Activated CD4-positive, alpha-beta memory T cell treated with anti-CD3 and anti-CD28 coated beads for 36 hours (primary cell): ENCODE results near the gene OCIAD1. TPM values are rescaled to one million over a fixed set of nuclear protein-coding genes. Genes with fewer than 3 reads are reported as not detected.
"Not testable (repeated sequence)": the region's sequence is repeated elsewhere in the genome, so short reads cannot be mapped to it uniquely, and the experiment has no call there.

Experiments used
- CTCF ChIA-PET: fragments of 350-600 bp; sonication (Branson Sonifier 250); formaldehyde crosslinking; loops from one replicate; lab custom pipeline; 2021; ENCODE audit warnings: antibody characterized with exemption, inconsistent platforms; lab: Charles Lee
- POLR2A ChIA-PET: fragments of 350-600 bp; sonication (Branson Sonifier 250); formaldehyde crosslinking; loops from one replicate; lab custom pipeline; 2021; ENCODE audit warnings: antibody characterized with exemption; lab: Charles Lee
- DNase-seq: peaks from one replicate; pipeline ENCODE4 v3.0.0-alpha.2; 2020
- H3K27ac Mint-ChIP-seq: one replicate; pipeline ENCODE4 v1.8.0; 2021; ENCODE audit warnings: mixed read lengths
- H3K27me3 Mint-ChIP-seq: one replicate; pipeline ENCODE4 v1.8.0; 2021; ENCODE audit warnings: mixed read lengths
- H3K36me3 Mint-ChIP-seq: one replicate; pipeline ENCODE4 v1.8.0; 2021; ENCODE audit warnings: mixed read lengths
- H3K4me1 Mint-ChIP-seq: one replicate; pipeline ENCODE4 v1.8.0; 2021; ENCODE audit warnings: low read depth, mixed read lengths
- H3K4me3 Mint-ChIP-seq: one replicate; pipeline ENCODE4 v1.8.0; 2021; ENCODE audit warnings: mild to moderate bottlenecking, mixed read lengths
- H3K9me3 Mint-ChIP-seq: one replicate; pipeline ENCODE4 v1.8.0; 2021; ENCODE audit warnings: mixed read lengths
- intact Hi-C: fragments of 100-400 bp; cut with micrococcal nuclease; formaldehyde crosslinking; loops from one replicate; pipeline ENCODE4 v1.15.1; 2023
- total RNA-seq, 2 experiments: library from RNA; stranded (reverse); gene quantifications; one replicate each; pipeline ENCODE4 v1.2.3, GENCODE V29; 2021

OCIAD1 gene
- total RNA-seq, 2 experiments from 2014 or later: 100 to 107 TPM

DNA sequence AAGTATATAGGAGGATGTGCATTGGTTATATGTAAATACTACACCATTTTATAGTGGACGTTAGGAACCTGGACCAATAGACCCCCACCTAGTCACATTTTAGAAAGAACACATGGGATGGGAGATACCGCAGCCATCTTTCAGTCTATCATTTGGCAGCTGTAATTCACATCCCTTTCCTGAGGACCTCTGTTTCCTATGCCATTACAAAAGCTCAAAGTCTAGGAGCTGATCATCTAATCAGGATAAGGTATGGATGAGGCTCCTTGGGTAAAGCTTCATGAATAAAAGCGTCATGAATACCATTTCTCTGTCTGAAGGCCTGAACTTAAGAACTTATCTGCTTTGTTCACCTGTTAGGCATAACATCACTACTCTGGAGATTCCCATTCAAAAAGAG lies 31.1 kb downstream of the OCIAD1 start:
- DNase-seq: no peak
- POLR2A ChIA-PET: no interaction called here
- H3K4me3 Mint-ChIP-seq: no peak overlapping the region
- intact Hi-C loops: no loop called here
- no peaks in the 10 kb centered on the region for H3K4me1 Mint-ChIP-seq
- no peaks in the 10 kb centered on the region for H3K27me3 Mint-ChIP-seq
- H3K36me3 Mint-ChIP-seq: peaks cover 12% of the 10 kb centered on the region
- no peak overlapping the region for H3K27ac Mint-ChIP-seq
- CTCF ChIA-PET: no interaction called here
- H3K9me3 Mint-ChIP-seq: peaks cover 10% of the 10 kb centered on the region

DNA sequence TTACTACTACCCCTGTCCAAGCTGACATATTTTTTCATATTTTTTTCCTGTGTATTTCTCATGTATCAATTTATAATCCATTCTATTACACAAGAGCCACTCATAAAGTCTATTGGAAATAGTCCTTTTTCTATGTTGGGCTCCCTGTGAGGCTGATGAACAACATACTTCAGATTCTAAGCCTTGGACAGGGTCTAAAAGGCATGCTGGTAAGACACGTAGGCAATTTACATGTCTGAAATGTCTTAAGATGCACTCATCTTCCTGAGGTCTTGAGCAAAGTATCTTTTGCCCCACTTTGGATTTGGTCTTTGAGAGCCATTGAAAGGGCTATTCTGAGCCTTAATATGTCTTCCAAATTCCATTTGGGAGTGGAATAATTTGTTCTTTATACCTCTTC lies 31.8 kb downstream of the OCIAD1 start:
- ChIA-PET CTCF (no interaction called here), POLR2A (no interaction called here)
- H3K4me1 Mint-ChIP-seq: no peaks in the 10 kb centered on the region
- no peak for DNase-seq
- peak overlapping the region; percentile 28 for H3K27ac Mint-ChIP-seq
- H3K9me3 Mint-ChIP-seq: peaks cover 10% of the 10 kb centered on the region
- peaks cover 10% of the 10 kb centered on the region for H3K36me3 Mint-ChIP-seq
- no peaks in the 10 kb centered on the region for H3K27me3 Mint-ChIP-seq
- H3K4me3 Mint-ChIP-seq: no peak overlapping the region
- intact Hi-C loops: no loop called here

DNA sequence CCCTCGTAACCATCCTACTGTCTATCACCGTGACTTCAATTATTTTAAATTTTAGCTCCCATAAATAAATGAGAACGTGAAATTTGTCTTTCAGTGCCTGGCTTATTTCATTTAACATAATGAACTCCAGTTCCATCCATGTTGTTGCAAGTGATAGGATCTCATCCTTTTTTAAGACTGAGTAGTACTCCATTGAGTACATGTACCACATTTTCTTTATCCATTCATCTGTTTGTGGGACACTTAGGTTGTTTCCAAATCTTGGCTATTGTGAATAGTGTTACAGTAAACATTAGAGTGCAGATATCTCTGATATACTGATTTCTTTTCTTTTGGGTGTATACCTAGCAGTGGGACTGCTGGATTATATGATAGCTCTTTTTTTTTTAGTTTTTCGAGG lies 32.8 kb downstream of the OCIAD1 start:
- H3K9me3 Mint-ChIP-seq: peaks cover 10% of the 10 kb centered on the region
- H3K4me3 Mint-ChIP-seq: no peak overlapping the region
- no peak overlapping the region for H3K27ac Mint-ChIP-seq
- POLR2A ChIA-PET: no interaction called here
- no peak for DNase-seq
- H3K27me3 Mint-ChIP-seq: no peaks in the 10 kb centered on the region
- H3K36me3 Mint-ChIP-seq: peaks cover 3% of the 10 kb centered on the region
- H3K4me1 Mint-ChIP-seq: no peaks in the 10 kb centered on the region
- intact Hi-C loops: no loop called here
- CTCF ChIA-PET: no interaction called here

DNA sequence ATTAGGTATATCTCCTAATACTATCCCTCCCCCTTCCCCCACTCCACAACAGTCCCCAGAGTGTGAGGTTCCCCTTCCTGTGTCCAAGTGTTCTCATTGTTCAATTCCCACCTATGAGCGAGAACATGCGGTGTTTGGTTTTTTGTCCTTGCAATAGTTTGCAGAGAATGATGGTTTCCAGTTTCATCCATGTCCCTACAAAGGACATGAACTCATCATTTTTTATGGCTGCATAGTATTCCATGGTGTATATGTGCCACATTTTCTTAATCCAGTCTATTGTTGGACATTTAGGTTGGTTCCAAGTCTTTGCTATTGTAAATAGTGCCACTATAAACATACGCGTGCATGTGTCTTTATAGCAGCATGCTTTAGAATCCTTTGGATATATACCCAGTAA lies 33.8 kb downstream of the OCIAD1 start:
- H3K4me1 Mint-ChIP-seq, H3K4me3 Mint-ChIP-seq, H3K27me3 Mint-ChIP-seq, H3K27ac Mint-ChIP-seq, CTCF ChIA-PET, POLR2A ChIA-PET, DNase-seq, H3K9me3 Mint-ChIP-seq, intact Hi-C loops, H3K36me3 Mint-ChIP-seq: not testable (repeated sequence)

DNA sequence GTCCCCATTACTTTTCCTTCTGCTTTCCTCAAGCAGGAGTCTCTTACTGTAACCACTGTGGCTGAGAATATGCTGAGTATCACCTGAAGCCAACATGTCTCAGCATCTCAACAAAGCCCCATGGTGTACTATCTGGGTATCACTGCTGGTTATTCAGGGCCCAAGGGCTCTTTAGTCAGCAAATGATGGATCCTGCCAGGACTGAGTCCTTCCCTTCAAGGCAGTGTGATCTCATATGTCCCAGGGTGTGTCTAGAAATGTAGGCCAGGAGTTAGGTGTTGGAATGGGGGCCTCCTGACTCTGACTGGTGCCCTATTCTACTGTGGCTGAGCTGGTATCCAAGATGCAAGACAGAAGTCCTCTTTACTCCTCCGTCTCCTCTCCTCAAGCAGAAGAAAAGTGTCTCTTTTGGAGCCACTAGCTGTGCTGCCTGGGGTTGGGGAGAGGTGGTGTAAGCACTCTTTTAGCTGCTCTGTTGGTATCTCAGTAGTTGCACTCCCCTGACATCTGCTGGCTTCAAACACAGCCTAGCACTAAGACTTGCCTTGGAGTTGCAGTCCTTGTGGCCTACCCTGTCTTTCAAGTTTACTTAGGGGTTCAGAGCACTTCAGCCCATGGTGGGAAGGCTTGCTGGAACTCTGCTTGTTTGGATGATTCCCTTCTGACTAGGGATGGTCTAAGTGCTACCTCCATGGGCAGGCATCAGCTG lies 47.1 kb downstream of the OCIAD1 start:
- CTCF ChIA-PET: no interaction called here
- POLR2A ChIA-PET: no interaction called here
- no peak for DNase-seq
- Mint-ChIP-seq H3K4me1 (no peaks in the 10 kb centered on the region), H3K4me3 (no peak overlapping the region), H3K27ac (no peak overlapping the region), H3K36me3 (peaks cover 2% of the 10 kb centered on the region), H3K9me3 (no peaks in the 10 kb centered on the region), H3K27me3 (no peaks in the 10 kb centered on the region)
- intact Hi-C loops: no loop called here

DNA sequence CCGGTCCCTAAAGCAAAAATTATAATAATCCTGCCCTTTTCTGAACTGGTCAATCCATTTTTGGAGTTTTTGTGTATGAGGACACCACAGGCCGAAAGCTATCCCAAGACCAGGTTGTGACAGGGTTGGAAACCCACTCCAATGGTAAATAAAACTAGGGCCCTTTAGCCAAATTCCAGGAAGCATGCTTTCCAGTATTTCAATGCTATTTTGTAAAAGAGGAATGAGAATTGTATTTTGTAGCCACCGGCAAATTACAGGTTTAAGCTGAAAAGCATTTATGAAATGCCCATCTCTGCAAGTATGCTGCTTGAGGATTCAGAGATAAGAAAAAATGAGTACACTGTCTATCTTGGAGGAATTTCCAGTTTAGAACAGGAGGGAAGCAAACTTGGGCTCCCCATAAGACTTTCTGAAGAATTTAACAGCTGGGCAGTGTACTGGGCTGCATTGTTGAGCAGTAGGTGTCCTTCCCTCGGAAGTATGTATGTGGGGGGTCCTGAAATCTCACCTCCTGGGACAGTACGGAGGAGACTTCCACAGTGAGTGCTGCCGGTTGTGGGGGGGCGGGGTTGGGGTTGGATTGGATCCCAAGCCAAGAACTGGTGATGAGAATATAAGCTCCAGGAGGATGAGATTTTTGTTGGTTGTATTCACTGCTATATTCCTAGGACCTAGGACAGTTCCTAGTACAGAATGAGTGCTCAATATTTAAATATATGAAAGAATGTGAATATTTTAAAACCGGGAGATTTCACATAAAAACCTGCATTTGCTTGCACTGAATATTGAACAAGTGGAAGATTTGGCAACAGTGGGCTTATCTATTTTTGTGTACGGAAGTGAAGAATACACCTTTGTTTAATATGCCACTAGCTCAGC lies 48.9 kb downstream of the OCIAD1 start:
- no peak for DNase-seq
- Mint-ChIP-seq H3K27me3 (no peaks in the 10 kb centered on the region), H3K4me3 (no peak overlapping the region), H3K36me3 (peaks cover 1% of the 10 kb centered on the region), H3K27ac (no peak overlapping the region), H3K4me1 (no peaks in the 10 kb centered on the region), H3K9me3 (no peaks in the 10 kb centered on the region)
- intact Hi-C loops: no loop called here
- ChIA-PET CTCF (no interaction called here), POLR2A (no interaction called here)

DNA sequence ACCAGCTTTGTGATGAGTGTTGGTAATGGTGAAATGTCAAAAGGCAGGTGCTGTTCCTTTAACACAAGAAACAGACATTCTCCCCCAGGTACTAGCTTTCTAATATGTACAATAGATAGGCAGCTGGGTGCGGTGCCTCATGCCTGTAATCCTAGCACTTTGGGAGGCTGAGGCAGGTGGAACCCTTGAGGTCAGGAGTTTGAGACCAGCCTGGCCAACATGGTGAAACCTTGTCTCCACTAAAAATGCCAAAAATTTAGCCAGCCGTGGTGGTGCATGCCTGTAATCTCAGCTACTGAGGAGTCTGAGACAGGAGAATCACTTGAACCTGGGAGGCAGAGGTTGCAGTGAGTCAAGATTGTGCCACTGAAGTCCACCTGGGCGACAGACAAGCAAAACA lies 50.8 kb downstream of the OCIAD1 start:
- H3K4me3 Mint-ChIP-seq, H3K36me3 Mint-ChIP-seq: not testable (repeated sequence)
- CTCF ChIA-PET: interaction anchor here (0.7 kb wide), 1 partner anchor 80 kb away, joined by 3 read pairs; no protein-coding TSS in a partner anchor

DNA sequence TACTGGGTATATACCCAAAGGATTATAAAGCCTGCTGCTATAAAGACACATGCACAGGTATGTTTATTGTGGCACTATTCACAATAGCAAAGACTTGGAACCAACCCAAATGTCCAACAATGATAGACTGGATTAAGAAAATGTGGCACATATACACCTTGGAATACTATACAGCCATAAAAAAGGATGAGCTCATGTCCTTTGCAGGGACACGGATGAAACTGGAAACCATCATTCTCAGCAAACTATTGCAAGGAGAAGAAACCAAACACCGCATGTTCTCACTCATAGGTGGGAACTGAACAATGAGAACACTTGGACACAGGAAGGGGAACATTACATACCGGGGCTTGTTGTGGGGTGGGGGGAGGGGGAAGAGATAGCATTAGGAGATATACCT lies 58.9 kb downstream of the OCIAD1 start:
- H3K4me3 Mint-ChIP-seq, intact Hi-C loops, H3K4me1 Mint-ChIP-seq, DNase-seq, H3K27ac Mint-ChIP-seq, H3K27me3 Mint-ChIP-seq, CTCF ChIA-PET, POLR2A ChIA-PET: not testable (repeated sequence)
- peaks cover 58% of the 10 kb centered on the region for H3K36me3 Mint-ChIP-seq
- peaks cover 16% of the 10 kb centered on the region for H3K9me3 Mint-ChIP-seq

More for the DNA sequence above, 50.8 kb downstream of the OCIAD1 start:
- POLR2A ChIA-PET, H3K9me3 Mint-ChIP-seq, H3K27me3 Mint-ChIP-seq, H3K4me1 Mint-ChIP-seq, intact Hi-C loops, H3K27ac Mint-ChIP-seq, DNase-seq: not testable (repeated sequence)

DNA sequence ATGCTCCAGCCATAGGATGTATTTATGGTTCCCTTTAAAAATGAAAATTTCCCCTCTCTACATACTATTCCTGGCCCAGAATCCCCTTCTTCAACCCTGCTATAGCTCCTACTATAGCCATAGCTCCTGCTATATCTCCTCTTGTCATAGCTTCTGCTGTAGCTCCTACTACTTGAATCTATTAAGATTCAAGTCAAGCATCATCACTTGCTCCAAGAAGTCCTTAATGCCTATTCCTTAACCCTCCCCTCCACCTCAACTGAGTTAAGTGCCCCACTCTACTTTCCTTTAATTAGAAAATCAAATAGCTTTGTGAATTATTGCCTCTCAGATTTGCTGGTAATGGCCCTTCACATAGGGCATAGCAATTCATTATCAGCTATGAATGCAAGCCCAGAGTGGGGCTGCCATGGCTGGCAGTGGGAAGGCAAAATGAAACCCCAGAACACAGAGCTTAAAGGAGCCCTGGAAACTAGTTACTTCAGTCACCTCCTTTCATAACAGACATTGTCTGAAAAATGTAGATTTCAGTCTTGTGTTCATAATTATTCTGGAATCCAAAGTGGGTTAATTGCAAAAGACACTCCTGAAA lies 60.2 kb downstream of the OCIAD1 start:
- intact Hi-C loops: no loop called here
- no peak for DNase-seq
- H3K36me3 Mint-ChIP-seq: peaks cover 68% of the 10 kb centered on the region
- ChIA-PET POLR2A (no interaction called here), CTCF (no interaction called here)
- no peak overlapping the region for H3K27ac Mint-ChIP-seq
- H3K4me1 Mint-ChIP-seq: no peaks in the 10 kb centered on the region
- H3K27me3 Mint-ChIP-seq: no peaks in the 10 kb centered on the region
- no peak overlapping the region for H3K4me3 Mint-ChIP-seq
- peaks cover 16% of the 10 kb centered on the region for H3K9me3 Mint-ChIP-seq

DNA sequence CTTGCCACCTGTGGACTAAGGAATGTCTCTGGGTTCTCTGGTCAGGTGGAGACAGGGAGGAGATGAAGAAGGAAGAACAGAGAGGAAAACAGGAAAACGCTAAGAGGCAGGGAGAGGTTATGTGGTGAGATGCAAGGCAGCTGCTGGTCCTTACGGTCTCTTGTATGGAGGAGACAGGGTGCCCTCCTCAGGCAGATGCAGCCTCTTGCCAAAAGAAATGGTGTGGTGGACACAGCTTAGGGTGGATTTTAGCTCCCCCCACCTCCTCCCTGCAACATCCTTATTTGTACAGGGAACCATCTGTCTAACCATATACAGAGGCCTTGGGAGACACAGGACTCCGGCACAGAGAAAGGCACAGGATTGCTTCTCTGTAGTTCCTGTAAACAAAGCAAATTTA lies 66.0 kb downstream of the OCIAD1 start:
- ChIA-PET CTCF (interaction anchor here (0.6 kb wide), 1 partner anchor 67 kb away, joined by 4 read pairs; no protein-coding TSS in a partner anchor), POLR2A (no interaction called here)
- H3K4me3 Mint-ChIP-seq: no peak overlapping the region
- no peak overlapping the region for H3K27ac Mint-ChIP-seq
- peaks cover 22% of the 10 kb centered on the region for H3K4me1 Mint-ChIP-seq
- no peaks in the 10 kb centered on the region for H3K9me3 Mint-ChIP-seq
- DNase-seq: no peak
- H3K27me3 Mint-ChIP-seq: no peaks in the 10 kb centered on the region
- peaks cover 60% of the 10 kb centered on the region for H3K36me3 Mint-ChIP-seq
- intact Hi-C loops: no loop called here

DNA sequence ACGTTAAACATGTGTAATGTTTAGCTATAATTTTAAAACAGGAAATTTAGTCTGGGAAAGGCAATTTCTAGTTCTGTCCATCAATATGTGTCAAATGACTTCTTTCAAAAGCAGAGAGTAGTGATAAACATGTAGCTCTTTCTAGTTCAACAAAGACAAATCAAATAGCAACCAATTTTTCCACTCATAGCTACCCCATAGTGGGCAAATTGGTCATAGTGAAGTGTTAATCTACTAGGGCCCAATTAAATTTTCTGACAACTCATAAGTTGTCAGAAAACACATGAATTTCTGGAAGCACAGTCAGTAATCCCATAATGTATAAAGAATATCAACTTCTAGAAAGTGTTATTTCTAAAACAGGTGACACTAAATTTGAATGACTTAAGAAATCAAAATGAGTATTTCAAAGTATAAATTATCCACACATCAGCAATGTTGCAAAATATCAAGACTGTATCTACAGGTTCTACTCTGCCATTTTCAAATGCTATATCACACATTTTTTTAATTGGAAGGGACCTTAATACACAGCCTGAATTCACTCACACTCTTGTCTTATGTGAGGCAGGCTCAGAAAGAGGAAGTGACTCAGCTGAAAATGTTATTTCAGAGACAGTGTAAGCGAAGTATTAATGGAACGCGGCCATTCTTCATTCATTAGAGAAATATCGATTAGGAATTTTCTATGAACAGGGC lies 68.0 kb downstream of the OCIAD1 start:
- intact Hi-C loops: loop anchor here (1.0 to 2.0 kb wide), 3 partner anchors 10 to 216 kb away; no protein-coding TSS in a partner anchor
- DNase-seq: no peak
- CTCF ChIA-PET: interaction anchor here (0.8 kb wide), 1 partner anchor 10 kb away, joined by 3 read pairs; no protein-coding TSS in a partner anchor
- Mint-ChIP-seq H3K9me3 (no peaks in the 10 kb centered on the region), H3K27ac (peak overlapping the region; percentile 52), H3K27me3 (no peaks in the 10 kb centered on the region), H3K4me1 (peaks cover 24% of the 10 kb centered on the region), H3K36me3 (peaks cover 54% of the 10 kb centered on the region), H3K4me3 (no peak overlapping the region)
- POLR2A ChIA-PET: interaction anchor here (1.0 kb wide), 1 partner anchor 11 kb away, joined by 5 read pairs; no protein-coding TSS in a partner anchor

DNA sequence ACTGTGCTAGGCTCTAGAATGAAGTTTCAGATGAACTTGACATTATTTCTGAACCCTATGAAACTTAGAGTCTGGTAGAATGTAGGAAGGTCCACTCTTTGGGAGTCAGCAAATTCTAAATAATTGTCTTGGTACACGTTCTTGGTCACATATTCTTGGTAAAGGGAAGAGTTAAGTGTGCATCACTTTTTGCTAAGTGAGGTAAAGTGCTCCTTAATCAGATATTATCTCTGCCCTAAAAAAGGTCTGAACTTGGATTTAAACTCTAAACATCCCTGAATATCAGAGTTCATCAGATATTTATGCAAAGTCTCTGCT lies 68.5 kb downstream of the OCIAD1 start:
- no peak overlapping the region for H3K4me3 Mint-ChIP-seq
- H3K27me3 Mint-ChIP-seq: no peaks in the 10 kb centered on the region
- ChIA-PET CTCF (no interaction called here), POLR2A (no interaction called here)
- no peaks in the 10 kb centered on the region for H3K9me3 Mint-ChIP-seq
- no peak for DNase-seq
- intact Hi-C loops: loop anchor here (1.0 to 2.0 kb wide), 3 partner anchors 10 to 217 kb away; no protein-coding TSS in a partner anchor
- peaks cover 25% of the 10 kb centered on the region for H3K4me1 Mint-ChIP-seq
- peak overlapping the region; percentile 52 for H3K27ac Mint-ChIP-seq
- peaks cover 54% of the 10 kb centered on the region for H3K36me3 Mint-ChIP-seq
